ENCODE data around the gene SRRM4.
"Not testable (repeated sequence)": the region's sequence is repeated elsewhere in the genome, so short reads cannot be mapped to it uniquely, and the experiment has no call there.

SRRM4 gene

GRCh38 chr12:119071176-119071575, 89.8 kb downstream of the SRRM4 start:
- no peak for DNase-seq

- no peak for DNase-seq
These were observed 90.4 kb downstream of the SRRM4 start for GRCh38 chr12:119071638-119072231.

- no peak for DNase-seq
These were observed 91.1 kb downstream of the SRRM4 start for GRCh38 chr12:119072440-119072839.

- no peak for DNase-seq
These were observed 94.0 kb downstream of the SRRM4 start for GRCh38 chr12:119075222-119075787.

- no peak for DNase-seq
These were observed 94.6 kb downstream of the SRRM4 start for GRCh38 chr12:119075918-119076317.

- no peak for DNase-seq
These were observed 98.2 kb downstream of the SRRM4 start for GRCh38 chr12:119079530-119079929.

GRCh38 chr12:119082016-119082415, 100.7 kb downstream of the SRRM4 start:
- no peak for DNase-seq

- no peak for DNase-seq
These were observed 101.2 kb downstream of the SRRM4 start for GRCh38 chr12:119082496-119082895.

GRCh38 chr12:119088685-119089379, 107.5 kb downstream of the SRRM4 start:
- no peak for DNase-seq

GRCh38 chr12:119089380-119090013, 108.2 kb downstream of the SRRM4 start:
- no peak for DNase-seq

GRCh38 chr12:119090276-119090675, 108.9 kb downstream of the SRRM4 start:
- no peak for DNase-seq

- DNase-seq, result no peak
These were observed 109.5 kb downstream of the SRRM4 start for GRCh38 chr12:119090865-119091264.

- DNase-seq, result no peak
These were observed 115.3 kb downstream of the SRRM4 start for GRCh38 chr12:119096429-119097202.

- DNase-seq, result no peak
These were observed 119.6 kb downstream of the SRRM4 start for GRCh38 chr12:119100933-119101332.

GRCh38 chr12:119102274-119102673, 120.9 kb downstream of the SRRM4 start:
- no peak for DNase-seq

GRCh38 chr12:119102714-119103113, 121.4 kb downstream of the SRRM4 start:
- no peak for DNase-seq

- not testable (repeated sequence) for DNase-seq
These were observed 123.6 kb downstream of the SRRM4 start for GRCh38 chr12:119104969-119105368.

- DNase-seq, result no peak
These were observed 132.2 kb downstream of the SRRM4 start for GRCh38 chr12:119113496-119113986.

GRCh38 chr12:119114294-119114693, 133.0 kb downstream of the SRRM4 start:
- no peak for DNase-seq

- peak; percentile 8 for DNase-seq
These were observed 134.1 kb downstream of the SRRM4 start for GRCh38 chr12:119115296-119115905.

GRCh38 chr12:119117936-119118335, 136.6 kb downstream of the SRRM4 start:
- DNase-seq, result no peak

GRCh38 chr12:119118625-119119024, 137.3 kb downstream of the SRRM4 start:
- DNase-seq, result no peak

GRCh38 chr12:119122047-119122446, 140.7 kb downstream of the SRRM4 start:
- no peak for DNase-seq
